ENCODE results near the gene TCEA2.
A peak's percentile ranks its signal among the peaks of the same experiment; 100 is the strongest.

Gene TCEA2

GRCh38 chr20:64030371-64031134 lies 32.4 kb upstream of the TCEA2 start:
- H3K4me3 ChIP-seq (ENCODE audit: low read length), result no peak overlapping the region
- no peak for TF ChIP-seq ZNF274 (IDR thresholded peaks at IDR 0.05; ENCODE audit: low read depth, low read length)

- TF ChIP-seq ZNF274 (IDR thresholded peaks at IDR 0.05; ENCODE audit: low read depth, low read length), result no peak
- no peak overlapping the region for H3K4me3 ChIP-seq (ENCODE audit: low read length)
Measured at GRCh38 chr20:64031822-64032314, 31.1 kb upstream of the TCEA2 start.

- no peak overlapping the region for H3K4me3 ChIP-seq (ENCODE audit: low read length)
- TF ChIP-seq ZNF274 (IDR thresholded peaks at IDR 0.05; ENCODE audit: low read depth, low read length), result no peak
Measured at GRCh38 chr20:64032706-64033624, 30.0 kb upstream of the TCEA2 start.

- H3K4me3 ChIP-seq (ENCODE audit: low read length), result no peak overlapping the region
- TF ChIP-seq ZNF274 (IDR thresholded peaks at IDR 0.05; ENCODE audit: low read depth, low read length), result no peak
Measured at GRCh38 chr20:64033981-64034493, 29.0 kb upstream of the TCEA2 start.

GRCh38 chr20:64035066-64035932 lies 27.7 kb upstream of the TCEA2 start:
- no peak overlapping the region for H3K4me3 ChIP-seq (ENCODE audit: low read length)
- TF ChIP-seq ZNF274 (IDR thresholded peaks at IDR 0.05; ENCODE audit: low read depth, low read length), result no peak

GRCh38 chr20:64035933-64036345 lies 27.1 kb upstream of the TCEA2 start, which contains the start of gene C20orf204:
TSS of gene C20orf204 (plus strand) at chr20:64036182. CDS start at chr20:64036324, 142 bp downstream.
- no peak within 1 kb of the TSS for H3K4me3 ChIP-seq (ENCODE audit: low read length)
- TF ChIP-seq ZNF274 (IDR thresholded peaks at IDR 0.05; ENCODE audit: low read depth, low read length), result no peak

- TF ChIP-seq ZNF274 (IDR thresholded peaks at IDR 0.05; ENCODE audit: low read depth, low read length), result no peak
- no peak overlapping the region for H3K4me3 ChIP-seq (ENCODE audit: low read length)
Measured at GRCh38 chr20:64036346-64037198, 26.4 kb upstream of the TCEA2 start.

GRCh38 chr20:64037199-64037497 lies 25.9 kb upstream of the TCEA2 start:
- no peak overlapping the region; the same call in 1 of the 2 replicates for H3K4me3 ChIP-seq (ENCODE audit: low read length)

GRCh38 chr20:64037498-64038213 lies 25.3 kb upstream of the TCEA2 start:
- no peak for TF ChIP-seq ZNF274 (IDR thresholded peaks at IDR 0.05; ENCODE audit: low read depth, low read length)
- peak overlapping the region; percentile 58; the same call in 1 of the 2 replicates for H3K4me3 ChIP-seq (ENCODE audit: low read length)

More at GRCh38 chr20:64037199-64037497, 25.9 kb upstream of the TCEA2 start:
- no peak for TF ChIP-seq ZNF274 (IDR thresholded peaks at IDR 0.05; ENCODE audit: low read depth, low read length)

GRCh38 chr20:64038224-64038564 lies 24.8 kb upstream of the TCEA2 start:
- no peak for TF ChIP-seq ZNF274 (IDR thresholded peaks at IDR 0.05; ENCODE audit: low read depth, low read length)
- H3K4me3 ChIP-seq (ENCODE audit: low read length), result peak overlapping the region; percentile 58; the same call in 1 of the 2 replicates

- no peak for TF ChIP-seq ZNF274 (IDR thresholded peaks at IDR 0.05; ENCODE audit: low read depth, low read length)
- H3K4me3 ChIP-seq (ENCODE audit: low read length), result peak overlapping the region; percentile 58; the same call in 1 of the 2 replicates
Measured at GRCh38 chr20:64038565-64039292, 24.3 kb upstream of the TCEA2 start.

Measured in GM08714 (cell line).